Measurements from ENCODE around the gene FAM174B.

FAM174B gene

DNA sequence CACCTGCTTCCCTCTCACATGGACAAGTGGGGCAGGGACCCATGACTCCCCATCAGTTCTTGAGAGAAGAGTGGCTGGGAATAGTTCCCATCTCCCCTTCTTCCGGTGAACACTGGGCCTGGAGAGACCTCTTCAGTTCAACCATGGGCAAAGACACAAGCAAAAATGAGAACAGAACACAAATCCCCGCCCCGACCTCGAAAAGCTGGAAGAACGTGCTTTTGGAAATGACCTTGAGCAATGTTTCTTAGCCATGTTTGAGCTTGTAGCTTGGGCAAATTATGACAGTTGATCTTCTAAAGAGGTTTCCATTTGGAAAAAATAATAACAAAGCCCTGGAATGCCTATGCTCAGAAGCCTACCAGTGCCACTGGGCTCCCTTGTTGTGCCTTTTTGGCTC lies 59.0 kb downstream of the FAM174B start:
- no peak for DNase-seq

DNA sequence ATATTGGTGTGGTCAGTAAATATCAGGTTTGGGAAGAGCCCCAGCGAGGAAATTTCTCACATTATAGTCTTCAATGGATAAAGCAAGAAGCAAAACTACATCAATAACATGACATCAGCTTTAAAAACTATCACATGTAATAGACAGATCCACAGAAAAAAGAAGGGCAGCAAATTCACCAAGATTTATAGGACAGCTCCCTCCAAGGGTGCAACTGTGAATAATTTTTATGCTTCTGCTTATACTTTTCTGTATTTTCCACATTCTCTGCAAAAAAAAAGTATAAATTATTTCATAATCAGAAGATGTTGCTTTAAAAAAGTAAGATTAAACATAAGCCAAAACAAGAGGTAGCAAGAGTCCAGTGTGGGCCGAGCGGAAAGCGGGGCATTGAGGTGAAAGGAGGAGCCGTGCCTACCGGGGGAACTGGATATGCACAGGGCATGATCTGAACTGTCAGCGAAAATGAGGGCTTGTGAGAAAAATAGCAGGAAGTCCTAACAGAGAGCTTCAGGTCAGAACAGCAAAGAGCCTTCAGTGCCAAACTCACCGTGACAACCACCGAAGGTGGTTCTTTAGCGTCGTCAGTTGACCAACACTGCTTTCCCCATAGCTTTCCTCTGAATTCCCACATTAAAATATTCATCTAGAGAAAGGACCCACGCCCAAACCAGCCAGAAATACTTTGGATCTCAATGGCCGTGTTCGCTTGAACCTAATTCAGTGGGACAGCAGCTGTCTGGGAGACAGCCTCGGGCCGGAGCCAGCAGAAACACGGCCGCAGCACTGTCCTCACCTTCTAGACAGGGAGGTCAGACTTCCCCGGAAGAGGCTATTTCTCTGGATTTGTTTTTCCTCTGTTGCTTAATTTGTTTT lies 59.8 kb downstream of the FAM174B start:
- no peak for DNase-seq

DNA sequence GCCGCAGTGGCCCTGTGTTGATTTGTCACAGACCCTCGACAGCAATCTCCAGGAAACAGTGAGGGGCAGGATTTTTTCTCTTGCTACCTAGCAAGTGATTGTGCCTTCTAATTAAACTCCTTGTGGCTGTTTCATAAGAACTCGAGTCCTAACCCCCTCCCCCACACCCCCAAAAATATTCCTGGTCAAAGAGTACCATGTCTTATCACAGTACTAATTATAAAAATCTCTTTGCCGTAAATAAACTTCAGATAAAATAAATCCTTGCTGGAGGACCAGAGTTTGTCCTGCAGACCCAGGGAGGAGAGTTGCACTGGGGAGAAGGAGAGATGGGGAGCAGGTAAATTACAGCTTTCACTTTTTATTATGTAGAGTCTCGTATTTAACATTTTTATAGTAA lies 64.3 kb downstream of the FAM174B start:
- DNase-seq: no peak

DNA sequence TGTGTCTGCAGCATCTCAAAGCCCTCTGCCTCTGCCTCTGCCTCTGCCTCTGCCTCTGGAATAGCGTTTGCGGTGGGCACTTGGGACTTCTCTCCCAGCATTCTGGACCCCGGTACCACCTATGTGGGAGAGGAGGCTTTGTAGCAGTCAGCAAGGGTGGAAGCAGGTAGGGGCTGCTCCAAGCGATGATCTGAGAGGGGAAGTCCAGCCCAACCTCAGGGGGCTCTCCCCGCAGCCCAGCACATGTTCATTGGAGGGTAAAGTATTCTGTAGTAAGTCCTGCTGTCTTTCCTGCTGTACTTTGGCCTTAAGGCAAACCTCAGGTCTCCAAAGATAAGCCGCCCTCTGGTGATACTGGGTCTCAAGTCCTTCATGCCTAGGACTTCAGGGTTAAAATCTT lies 68.6 kb downstream of the FAM174B start:
- DNase-seq: no peak

DNA sequence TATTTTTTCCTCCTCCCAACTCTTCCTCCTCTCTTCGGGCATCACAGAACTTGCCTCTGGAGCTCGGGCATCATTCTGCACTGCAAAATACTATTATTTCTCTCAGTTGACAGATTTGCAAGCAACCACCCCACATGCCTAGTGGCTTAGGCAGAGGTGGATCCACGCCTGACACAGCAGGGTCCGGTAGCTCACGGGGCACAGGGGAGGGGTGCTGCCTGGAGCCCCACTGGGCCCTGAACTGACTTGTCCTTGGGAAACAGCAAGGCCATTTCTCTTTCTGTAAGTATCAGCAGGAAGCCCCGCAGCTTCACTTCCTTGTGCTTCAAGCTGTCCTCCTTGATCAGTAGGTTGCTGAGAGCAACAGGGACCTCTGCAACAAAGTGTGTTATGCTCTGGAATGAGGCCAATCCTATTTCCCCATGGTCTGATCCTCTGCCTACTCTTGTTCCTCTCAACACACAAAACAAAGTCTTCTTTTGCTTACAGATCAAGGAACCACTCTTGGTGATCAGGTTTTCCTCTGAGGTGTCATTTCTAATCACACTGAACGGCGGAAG lies 69.1 kb downstream of the FAM174B start:
- DNase-seq: no peak

DNA sequence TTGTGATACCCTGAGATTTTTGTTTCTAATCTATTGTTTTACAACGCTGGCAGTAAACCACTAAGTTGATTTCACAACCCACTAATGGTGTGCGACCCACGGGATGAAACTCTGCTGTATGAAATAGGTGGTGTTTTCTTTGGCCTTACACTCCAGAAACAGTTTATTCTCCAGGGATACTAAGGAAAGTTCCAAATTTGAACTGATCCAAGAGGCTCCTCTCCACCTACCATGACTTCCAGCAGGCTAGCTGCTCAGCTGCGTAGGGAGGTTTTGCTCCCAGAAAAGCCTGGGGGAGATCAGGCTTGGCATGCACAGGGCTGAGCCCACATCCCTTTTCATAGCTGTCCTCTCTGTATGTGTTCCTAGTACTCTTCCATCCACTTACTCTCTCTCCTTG lies 71.5 kb downstream of the FAM174B start:
- DNase-seq: no peak

DNA sequence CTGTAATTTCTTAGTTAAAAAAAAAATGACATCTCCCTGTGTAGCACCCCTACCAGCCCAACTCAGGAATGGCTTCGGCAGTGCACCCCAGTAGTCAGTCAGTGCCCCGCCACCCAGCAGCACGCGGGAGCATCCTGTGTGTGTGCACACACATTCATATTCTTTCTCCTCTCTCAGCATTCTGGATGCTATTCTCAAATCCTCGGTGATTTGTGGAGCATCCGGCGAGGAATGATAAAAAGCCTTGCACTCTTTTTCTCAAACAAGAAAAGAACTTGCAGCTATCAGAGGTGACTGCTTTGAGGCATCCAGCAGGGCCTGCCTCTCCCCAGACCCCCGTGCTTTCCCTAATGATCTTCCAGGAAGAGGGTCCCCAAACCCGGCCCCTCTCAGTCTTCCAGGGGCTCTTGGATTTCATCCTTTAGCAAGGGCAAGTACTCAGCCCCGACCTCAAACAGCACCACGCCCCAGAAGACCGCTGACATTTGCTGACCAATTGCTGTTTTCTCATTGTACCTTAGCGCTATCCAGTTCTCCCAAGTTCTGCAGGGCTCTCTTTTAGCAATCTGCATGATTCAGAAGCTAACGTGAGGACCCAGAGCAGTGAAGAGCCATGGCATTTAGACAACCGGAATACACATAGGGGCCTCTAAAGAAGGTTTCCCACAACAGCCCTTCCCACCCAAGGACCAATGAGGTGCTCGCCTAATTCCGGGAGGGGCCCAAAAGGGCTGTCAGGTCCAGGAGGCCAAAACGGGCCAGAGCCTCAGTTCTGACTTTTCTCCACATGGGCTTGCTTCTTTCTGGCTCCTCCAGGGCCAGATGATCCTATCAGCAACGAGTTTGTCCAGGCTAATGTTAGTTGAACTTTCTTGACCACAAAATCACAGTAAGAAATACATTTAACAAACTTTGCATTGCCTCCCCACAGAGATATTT lies 72.2 kb downstream of the FAM174B start:
- DNase-seq: no peak

DNA sequence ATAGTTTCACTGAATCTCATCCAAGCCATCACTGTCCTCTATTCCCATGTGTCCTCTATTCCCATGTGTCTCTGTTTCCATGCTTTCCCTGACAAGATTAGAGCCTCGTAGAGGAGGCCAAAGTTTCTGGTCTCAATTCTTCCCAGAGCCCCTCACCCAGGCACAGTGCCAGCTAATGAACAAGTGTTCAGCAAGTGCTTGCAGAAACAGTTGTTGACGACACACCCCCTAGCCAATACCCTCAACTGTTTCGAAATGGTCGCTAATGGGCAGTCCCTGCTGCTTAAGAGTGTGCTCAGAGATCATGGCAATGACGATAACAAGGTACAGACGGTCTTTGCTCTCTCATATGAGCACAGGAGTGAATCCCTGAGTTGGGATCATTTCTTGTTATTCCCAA lies 73.4 kb downstream of the FAM174B start:
- no peak for DNase-seq

DNA sequence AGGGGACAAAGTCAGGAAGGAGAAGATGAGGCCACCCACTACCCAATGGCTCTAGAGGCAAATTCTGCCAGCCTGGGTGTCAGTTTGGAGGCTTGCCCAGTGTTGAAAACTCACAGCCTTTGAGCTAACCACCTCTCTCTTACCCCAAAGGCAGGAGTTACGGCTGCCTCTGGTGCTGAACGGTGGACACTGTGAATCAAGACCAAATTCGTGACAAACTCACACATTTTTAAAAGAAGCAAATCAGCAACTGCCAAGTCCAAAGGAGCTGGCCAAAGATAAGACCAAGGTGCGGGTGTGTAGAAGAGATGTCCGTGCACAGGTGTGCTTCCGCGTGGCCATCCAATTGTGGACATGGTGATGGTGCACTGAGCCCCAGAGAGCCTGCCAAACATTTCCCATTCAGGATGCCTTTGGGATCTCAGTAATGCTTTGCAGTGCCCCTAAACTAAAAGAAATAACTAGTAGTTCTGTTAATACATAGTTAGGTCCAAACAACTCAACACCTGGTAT lies 74.6 kb downstream of the FAM174B start:
- DNase-seq: no peak

DNA sequence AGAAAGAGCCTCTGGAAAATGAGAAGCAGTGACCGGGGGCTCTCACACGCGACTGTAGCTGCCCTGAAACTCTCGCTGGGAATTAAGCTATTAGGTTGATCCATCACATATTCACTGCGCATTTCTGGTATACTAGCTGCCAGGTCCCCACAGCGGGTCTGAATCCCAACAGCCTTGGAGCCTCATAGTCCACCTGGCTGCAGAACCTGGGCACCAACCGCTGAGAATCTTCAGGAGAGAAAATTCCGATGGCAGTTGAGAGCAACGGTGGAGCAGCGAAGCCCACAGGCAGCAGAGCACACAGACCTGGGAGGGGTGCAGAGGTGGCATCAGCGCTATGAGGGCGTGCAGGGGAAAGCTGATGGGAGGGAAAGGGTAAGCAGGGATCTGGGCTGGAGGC lies 75.1 kb downstream of the FAM174B start:
- no peak for DNase-seq

DNA sequence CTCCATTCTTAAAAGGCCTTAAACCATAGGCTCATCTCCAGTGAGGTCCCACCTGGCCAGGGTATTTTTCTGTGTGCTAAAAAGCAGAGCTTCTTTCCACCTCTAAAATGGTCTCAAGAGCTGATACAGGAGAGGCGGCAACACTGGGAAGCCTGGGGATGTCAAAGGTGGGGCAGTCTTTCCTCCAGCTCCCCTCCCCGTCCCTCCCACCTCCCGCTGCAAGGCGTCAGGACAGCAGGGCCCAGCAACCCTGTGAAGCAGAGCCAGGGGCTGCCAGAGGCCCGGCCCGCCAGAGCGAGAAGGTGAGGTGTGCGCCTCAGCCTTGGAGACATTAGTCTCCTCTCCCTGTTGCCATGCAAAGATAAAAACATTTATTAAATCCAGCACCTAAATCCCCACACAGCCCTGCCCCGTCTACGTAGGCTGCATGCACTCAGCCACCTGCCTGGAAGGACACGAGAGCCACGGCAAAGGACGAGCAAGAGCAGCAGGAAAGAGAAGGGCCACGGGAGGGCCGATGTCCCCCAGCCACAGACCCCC lies 75.6 kb downstream of the FAM174B start:
- no peak for DNase-seq

DNA sequence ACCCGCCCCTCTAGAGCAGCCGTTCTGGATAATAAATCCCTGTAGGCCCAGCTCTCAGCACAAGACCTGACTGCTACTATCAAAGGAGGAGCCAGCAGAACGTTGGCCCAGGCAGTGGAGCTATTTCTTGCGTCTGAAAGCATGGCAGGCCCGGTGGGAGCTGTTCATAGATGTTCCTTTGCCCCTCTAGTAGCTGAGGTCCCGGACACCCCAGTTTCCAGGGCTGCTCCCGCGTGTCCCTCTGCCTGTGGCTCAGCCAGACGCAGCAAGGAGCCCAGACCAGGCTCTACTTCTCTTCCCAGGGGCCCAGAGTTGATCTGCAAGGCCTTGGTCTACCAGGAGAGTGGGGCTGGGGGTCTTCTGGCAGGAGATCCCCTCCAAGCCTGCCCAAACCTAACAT lies 76.1 kb downstream of the FAM174B start:
- DNase-seq: no peak

DNA sequence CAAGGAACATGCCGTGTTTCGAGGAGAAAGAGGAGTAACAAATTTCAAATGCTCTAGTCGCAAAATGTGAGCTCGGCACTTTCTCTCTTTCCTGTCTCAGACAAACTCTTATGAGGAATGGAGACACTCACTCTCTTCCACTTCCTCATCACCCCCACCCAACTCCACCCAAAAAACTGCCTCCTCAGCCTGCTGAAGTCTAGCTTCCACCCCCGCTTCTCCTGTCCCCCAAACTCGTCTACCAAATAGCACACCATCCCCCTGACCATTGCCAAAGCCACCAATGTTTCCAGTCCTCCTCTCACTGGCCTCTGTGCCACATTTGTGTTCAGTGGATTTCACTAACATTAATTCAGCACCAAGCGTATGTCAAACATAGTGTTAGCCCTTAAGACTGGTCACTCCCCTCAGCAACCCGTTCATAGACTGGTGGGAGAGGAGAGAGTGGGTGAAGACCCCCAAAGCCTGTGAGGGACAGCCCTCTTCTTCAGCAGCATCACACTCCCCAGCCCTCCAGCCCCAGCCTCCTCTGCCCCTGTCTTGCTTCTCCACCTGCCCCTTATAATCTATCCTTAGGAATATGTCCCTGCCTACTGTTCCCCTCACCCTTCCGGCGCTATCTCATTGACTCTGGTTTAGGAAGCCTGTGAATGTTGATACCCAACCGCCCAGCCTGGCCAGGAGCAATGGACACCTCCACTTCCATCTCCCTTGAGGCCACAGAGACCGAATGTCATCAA lies 77.3 kb downstream of the FAM174B start:
- no peak for DNase-seq

DNA sequence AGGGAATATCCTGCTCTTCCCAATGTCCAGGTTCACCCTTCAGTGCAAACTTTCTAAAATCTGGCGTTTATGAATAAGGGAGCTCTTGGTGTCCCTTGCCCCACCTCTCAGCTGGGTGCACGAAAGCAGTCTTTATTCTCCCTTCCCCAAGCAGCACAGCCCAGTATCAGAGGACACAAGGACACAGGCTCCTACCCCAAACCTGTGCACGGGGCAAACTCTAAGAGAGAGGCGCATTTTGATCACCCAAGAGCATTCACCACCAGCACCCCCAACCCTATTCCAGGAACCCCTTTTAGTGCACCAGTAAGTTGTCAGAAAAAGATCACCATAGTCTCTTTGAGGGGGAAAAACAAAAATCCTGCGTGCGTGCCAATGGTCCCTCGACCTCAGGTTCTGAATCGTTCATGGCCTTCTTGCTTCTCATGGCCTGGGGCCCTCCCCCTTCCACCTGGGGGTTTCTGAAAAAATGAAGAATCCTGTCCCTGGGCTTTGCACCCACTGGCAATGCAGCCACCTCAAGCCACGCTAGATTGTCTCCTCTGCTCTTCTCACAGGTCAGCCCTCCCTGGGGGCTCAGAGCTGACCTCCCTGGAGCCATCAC lies 78.9 kb downstream of the FAM174B start:
- no peak for DNase-seq

DNA sequence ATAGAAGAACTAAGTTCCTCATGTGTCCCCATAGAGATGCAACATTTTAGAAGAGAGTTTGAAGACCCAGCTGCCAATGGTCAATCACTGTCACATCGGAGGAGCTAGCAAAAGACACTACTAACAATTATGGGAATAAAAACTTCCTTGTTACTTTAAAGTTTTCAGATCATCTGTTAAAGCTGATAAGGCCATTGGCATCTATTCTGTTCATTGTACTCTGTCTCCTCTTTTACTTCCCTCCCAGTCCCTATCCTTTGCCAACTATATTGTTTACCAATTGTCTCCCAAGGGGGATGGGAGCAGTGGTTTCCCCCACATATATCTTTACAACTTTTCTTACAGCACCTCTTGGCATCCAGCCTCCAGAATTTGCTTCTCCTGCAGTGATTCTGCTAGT lies 81.0 kb downstream of the FAM174B start:
- no peak for DNase-seq

DNA sequence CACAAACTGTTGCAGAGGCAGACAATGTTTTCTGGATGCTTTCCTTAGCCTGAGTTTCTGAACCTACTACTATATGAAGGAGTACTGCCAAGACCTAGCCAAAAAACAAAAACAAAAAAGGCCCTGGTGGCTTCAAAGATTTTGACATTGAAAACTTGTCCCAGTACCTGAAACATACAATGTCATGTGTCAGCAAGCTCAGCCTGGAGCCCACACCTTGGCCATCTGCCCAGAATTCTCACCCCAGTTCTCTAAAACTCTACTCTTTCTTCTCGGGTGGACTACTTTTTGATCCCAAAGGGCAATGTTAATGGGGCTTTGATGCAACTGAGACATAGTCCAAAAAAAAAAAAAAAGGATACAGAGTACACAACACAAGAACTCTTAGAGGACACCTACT lies 81.4 kb downstream of the FAM174B start:
- DNase-seq: no peak

DNA sequence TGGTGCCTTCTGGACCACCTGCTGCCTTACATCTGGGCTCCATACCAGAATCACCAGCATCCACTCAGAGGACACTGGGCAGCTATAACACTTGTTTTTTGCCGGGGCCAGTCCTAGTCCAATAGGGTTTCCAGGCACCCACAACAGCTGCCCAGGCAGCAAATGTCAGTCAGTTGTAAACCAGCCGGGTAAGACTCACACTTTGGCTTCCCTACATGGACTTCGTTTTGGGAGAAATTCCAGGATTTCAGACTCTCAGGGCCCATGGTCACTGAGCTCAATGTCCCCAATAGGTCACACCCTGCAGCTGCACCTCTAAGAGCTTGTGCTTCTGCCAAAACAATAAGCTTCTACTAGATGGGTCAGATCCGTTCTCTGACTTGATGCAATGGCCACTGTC lies 83.8 kb downstream of the FAM174B start:
- no peak for DNase-seq

DNA sequence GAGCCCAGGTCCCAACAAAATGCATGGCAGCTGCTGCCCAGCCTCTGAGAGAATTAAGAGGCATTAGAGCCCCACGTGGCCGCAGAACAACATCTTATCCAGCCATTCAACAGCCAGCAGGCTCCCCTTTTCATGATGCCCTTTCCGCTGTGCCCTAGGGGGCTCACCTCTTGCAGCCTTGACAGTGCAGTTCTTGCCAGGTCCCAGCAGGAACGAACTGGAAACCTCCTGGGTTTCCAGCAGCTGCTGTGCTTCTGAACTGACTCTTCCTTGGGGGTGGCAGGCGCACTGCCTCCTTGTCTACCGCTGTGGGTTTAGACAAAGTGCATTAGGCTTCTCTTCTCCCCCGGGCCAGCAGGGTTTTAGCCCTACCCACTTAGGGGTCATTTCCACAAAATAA lies 85.2 kb downstream of the FAM174B start:
- no peak for DNase-seq

DNA sequence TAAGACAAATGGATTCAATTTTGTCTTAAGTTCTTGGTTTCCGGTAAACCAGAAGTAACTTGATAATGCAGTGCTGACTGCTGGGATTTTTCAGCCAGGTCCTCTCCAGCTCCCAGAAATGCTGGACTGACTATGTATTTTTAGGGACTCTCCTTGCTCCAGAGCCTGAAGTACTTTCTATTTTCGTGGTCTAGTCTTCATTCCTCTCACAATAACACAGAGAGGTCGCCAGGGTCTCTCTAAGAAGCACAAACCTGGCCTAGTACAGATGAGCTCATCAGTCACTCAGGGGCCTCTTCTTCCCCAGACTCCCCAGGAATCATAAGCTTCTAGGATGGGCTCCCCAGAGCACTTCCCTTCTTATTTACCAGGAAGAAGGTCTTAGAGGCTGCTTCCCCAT lies 85.8 kb downstream of the FAM174B start:
- no peak for DNase-seq
